Measurements from ENCODE around the gene SNED1. TPM values are rescaled to one million over a fixed set of nuclear protein-coding genes. Genes with fewer than 3 reads are reported as not detected.
A peak's percentile ranks its signal among the peaks of the same experiment; 100 is the strongest.
"Not testable (repeated sequence)": the region's sequence is repeated elsewhere in the genome, so short reads cannot be mapped to it uniquely, and the experiment has no call there.

SNED1 gene
- total RNA-seq, 3 donors from 2014 or later: 27.1 to 46.9 (median 35.2) TPM

DNA sequence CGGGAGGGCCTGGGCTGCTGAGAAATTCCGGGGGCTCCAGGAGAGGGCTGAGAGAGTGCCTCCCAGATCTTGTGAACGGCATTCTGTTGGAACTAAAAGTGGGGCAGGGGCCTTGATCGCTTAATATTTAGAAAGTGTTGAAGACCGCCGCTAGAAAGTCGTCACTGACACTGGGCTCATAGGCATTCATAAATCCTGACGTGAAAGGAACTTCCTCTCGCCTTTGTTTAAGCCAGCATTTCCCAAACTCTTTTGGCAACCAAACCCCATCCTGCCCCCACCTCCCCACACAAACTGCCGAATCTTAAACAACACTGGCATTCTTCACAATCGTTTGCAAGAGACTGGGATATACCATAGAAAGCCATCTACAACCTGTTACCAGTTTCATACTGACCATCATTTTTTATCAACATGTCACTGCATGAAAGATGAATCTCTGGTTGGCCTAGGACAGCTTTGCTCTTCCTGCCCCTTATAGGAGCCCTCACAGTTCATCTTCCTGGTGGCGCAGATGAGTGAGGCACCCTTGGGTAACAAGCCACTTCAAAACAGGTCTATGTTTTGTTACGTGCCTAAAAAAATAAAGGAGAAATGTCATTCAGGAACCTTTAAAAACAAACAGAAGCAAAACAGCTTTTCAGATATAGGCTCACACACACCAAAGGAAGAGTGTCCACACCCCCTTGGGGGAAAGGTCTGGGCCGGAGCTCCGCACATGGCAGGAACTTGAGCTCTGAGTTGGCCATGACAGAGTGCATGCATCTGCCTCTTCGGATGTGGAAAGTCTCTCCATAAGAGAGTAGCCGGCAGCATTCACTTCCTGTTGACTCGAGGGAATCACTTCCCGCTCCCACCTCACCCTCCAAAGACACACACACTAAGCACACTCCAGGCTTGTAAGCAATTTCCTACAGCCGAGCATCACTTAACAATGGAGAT is 90.6 kb downstream of the SNED1 start:
- H3K9me3 ChIP-seq: no peaks in the 10 kb centered on the region
- peaks cover 15% of the 10 kb centered on the region for H3K36me3 ChIP-seq
- TF ChIP-seq POLR2A (IDR thresholded peaks at IDR 0.05) (no peak), POLR2AphosphoS5 (IDR thresholded peaks at IDR 0.05) (no peak)
- TF ChIP-seq, protein P1, sequence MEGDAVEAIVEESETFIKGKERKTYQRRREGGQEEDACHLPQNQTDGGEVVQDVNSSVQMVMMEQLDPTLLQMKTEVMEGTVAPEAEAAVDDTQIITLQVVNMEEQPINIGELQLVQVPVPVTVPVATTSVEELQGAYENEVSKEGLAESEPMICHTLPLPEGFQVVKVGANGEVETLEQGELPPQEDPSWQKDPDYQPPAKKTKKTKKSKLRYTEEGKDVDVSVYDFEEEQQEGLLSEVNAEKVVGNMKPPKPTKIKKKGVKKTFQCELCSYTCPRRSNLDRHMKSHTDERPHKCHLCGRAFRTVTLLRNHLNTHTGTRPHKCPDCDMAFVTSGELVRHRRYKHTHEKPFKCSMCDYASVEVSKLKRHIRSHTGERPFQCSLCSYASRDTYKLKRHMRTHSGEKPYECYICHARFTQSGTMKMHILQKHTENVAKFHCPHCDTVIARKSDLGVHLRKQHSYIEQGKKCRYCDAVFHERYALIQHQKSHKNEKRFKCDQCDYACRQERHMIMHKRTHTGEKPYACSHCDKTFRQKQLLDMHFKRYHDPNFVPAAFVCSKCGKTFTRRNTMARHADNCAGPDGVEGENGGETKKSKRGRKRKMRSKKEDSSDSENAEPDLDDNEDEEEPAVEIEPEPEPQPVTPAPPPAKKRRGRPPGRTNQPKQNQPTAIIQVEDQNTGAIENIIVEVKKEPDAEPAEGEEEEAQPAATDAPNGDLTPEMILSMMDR (IDR thresholded peaks at IDR 0.05): no peak
- intact Hi-C loops (cut with DNase I; ENCODE audit: low total_unique reads): no loop called here
- no peak for DNase-seq (ENCODE audit: low spot score in 2 of 2)
- no peaks in the 10 kb centered on the region for H3K27me3 ChIP-seq
- no peak overlapping the region for H3K27ac ChIP-seq
- H3K4me1 ChIP-seq: no peaks in the 10 kb centered on the region
- no peak overlapping the region for H3K4me3 ChIP-seq

DNA sequence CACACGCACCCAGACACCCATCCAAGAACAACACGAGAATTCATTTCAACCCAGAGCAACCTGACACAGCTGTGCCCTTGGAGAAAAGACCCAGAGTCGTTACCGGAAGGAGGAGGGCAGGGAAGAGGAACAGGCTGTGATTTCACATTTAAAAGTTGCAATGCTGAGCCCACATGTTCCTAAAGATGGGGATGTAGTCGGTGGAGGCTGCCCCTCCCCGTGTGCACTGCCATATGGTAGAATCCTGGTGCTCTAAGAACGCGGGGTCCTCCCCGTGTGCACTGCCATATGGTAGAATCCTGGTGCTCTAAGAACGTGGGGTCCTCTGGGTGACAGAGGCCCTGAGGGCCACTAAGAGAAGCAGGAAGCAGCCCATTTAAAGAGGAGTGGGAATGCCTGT is 92.8 kb downstream of the SNED1 start:
- peaks cover 21% of the 10 kb centered on the region for H3K36me3 ChIP-seq
- no peaks in the 10 kb centered on the region for H3K9me3 ChIP-seq
- H3K27ac ChIP-seq: no peak overlapping the region
- intact Hi-C loops (cut with DNase I; ENCODE audit: low total_unique reads): no loop called here
- H3K4me3 ChIP-seq: no peak overlapping the region
- DNase-seq (ENCODE audit: low spot score in 2 of 2): no peak
- TF ChIP-seq POLR2AphosphoS5 (IDR thresholded peaks at IDR 0.05): no peak
- no peaks in the 10 kb centered on the region for H3K27me3 ChIP-seq
- H3K4me1 ChIP-seq: no peaks in the 10 kb centered on the region

DNA sequence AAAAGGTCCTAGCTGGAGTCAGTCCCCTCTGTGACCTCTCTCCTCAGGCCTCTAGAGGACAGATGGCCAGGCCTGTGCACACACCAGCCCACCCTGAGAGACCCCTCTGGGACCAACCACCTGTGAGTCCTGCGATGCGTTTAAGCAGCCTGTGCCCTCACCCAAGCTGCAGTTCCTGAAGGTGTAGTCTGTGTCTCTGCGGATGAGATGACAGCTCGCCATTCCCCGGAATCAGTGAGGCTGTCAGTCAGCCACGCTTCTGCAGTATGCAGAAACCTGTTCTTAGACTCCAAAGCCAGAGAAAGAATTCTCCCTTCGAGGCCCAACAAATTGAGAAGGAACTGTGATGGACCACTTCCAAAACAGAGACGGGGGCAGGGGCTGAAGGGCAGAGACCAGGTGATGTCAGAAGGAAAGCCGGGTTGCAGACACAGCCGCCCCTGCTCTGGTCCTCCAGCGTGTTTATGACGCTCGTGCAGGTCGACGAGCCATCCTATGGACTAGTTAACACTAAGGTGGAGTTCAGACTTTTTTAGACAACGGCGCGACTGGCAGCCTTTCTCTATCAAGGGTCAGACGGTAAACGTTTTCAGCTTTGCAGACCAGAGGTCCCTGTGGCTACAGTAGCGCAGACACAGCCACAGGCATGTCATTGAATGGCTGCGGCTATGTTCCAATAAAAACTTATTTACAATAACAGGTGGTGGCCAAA is 93.5 kb downstream of the SNED1 start:
- intact Hi-C loops (cut with DNase I; ENCODE audit: low total_unique reads): no loop called here
- TF ChIP-seq, protein P1 (IDR thresholded peaks at IDR 0.05): no peak
- TF ChIP-seq POLR2AphosphoS5 (IDR thresholded peaks at IDR 0.05): no peak
- TF ChIP-seq POLR2A (IDR thresholded peaks at IDR 0.05): no peak
- H3K27me3 ChIP-seq: no peaks in the 10 kb centered on the region
- no peak overlapping the region for H3K27ac ChIP-seq
- no peak for DNase-seq (ENCODE audit: low spot score in 2 of 2)
- no peaks in the 10 kb centered on the region for H3K4me1 ChIP-seq
- peaks cover 21% of the 10 kb centered on the region for H3K36me3 ChIP-seq
- H3K4me3 ChIP-seq: no peak overlapping the region
- H3K9me3 ChIP-seq: no peaks in the 10 kb centered on the region

DNA sequence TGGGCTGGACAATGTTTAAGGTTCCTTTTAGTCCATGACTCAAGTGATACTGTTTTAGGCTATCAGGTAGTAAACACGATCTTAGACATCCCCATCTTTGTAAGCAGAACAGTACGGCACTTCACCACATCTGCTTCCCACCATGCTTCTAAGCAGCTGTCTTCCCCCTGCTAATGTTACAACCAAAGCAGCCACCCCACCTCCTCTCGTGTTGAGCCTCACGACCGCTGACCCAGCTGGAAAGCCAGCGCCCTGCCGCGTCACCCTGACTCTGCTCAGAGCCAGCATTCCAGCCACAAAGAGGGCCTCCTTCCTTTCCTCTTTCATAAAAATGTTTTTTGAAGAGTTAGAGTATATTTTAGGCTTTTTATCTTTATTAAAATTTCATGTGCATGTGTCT is 94.3 kb downstream of the SNED1 start:
- Histone ChIP-seq H3K27ac (no peak overlapping the region), H3K4me3 (no peak overlapping the region), H3K9me3 (no peaks in the 10 kb centered on the region), H3K27me3 (no peaks in the 10 kb centered on the region), H3K4me1 (no peaks in the 10 kb centered on the region), H3K36me3 (peaks cover 20% of the 10 kb centered on the region)
- intact Hi-C loops (cut with DNase I; ENCODE audit: low total_unique reads): no loop called here
- no peak for DNase-seq (ENCODE audit: low spot score in 2 of 2)
- TF ChIP-seq POLR2AphosphoS5 (IDR thresholded peaks at IDR 0.05) (no peak), POLR2A (IDR thresholded peaks at IDR 0.05) (no peak)
- TF ChIP-seq, protein P1 (IDR thresholded peaks at IDR 0.05): no peak

DNA sequence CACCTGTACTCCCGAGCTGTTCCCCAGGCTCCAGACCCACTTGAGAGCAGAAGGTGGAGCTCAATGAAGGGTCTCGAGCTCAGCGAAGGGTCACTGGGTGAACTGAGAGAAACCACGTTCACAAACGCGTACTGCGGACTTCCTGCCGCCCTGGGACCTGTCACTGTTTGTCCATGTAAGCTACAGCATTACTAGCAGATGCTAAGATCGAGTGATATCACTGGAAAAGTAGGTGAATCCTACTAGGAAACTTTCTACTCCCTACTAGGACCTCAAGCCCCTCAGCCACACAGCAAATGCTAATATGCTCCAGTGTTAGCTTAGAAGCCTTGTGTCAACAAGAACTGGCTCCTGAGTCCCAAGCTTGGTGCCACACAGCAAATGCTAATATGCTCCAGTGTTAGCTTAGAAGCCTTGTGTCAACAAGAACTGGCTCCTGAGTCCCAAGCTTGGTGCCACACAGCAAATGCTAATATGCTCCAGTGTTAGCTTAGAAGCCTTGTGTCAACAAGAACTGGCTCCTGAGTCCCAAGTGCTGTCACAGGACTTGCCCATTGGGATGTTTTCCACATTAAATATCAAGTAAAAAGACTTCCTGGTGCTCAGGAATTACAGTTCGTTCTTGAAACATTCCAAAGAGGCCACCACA is 94.8 kb downstream of the SNED1 start:
- H3K4me3 ChIP-seq; intact Hi-C loops (cut with DNase I; ENCODE audit: low total_unique reads); DNase-seq (ENCODE audit: low spot score in 2 of 2); H3K4me1 ChIP-seq; H3K27me3 ChIP-seq; H3K9me3 ChIP-seq: not testable (repeated sequence)
- H3K36me3 ChIP-seq: peaks cover 14% of the 10 kb centered on the region
- peak overlapping the region in 1 of 2 donors; percentile 71 for H3K27ac ChIP-seq

Measured in breast epithelium (tissue), 4 donors.